HCT116 (cell line): ENCODE measurements around the gene TTC23. TPM values are rescaled to one million over a fixed set of nuclear protein-coding genes. Genes with fewer than 3 reads are reported as not detected.

Experiments
- ATAC-seq: fragments of 200-7000 bp; cut with Tn5 transposase; 2 replicates; pipeline ENCODE4 v1.9.1; 2020; ENCODE audit warnings: mild to moderate bottlenecking, moderate library complexity
- BruUV-seq: library from RNA; stranded (reverse); fragments of 400-500 nt; replicated peaks from 2 replicates; lab custom pipeline; 2021; lab: Mats Ljungman, UMichigan
- CTCF ChIA-PET: fragments of 300-600 bp; sonication (Branson Sonifier 250); formaldehyde crosslinking; loops from one replicate; lab custom pipeline; 2021; ENCODE audit warnings: antibody characterized with exemption; lab: Charles Lee
- POLR2A ChIA-PET: fragments of 300-600, 350-600 bp; sonication (Branson Sonifier 250); formaldehyde crosslinking; loops from one replicate; lab custom pipeline; 2021; ENCODE audit warnings: antibody characterized with exemption; lab: Charles Lee
- RAD21 ChIA-PET, 2 experiments: fragments of 300-600 bp; sonication (Branson Sonifier 250); formaldehyde crosslinking; loops; one replicate each; lab custom pipeline; 2023; ENCODE audit warnings: low total read pairs in 2 of 2; ENCODE audit not compliant: uncharacterized antibody in 2 of 2, unreplicated experiment in 2 of 2, low non-redundant PET in 1 of 2; lab: Charles Lee
- DNase-seq: peaks from one replicate; pipeline ENCODE4 v3.0.0-alpha.2; 2010; ENCODE audit warnings: low read depth, low spot score
- H2AFZ ChIP-seq: fragments of 200-600 bp; shearing (Covaris generic), sonication (generic); 2 replicates; pipeline ENCODE4 v1.6.1; 2017; ENCODE audit warnings: low read depth, mixed run types, mixed read lengths, antibody characterized with exemption, low read length; ENCODE audit not compliant: poor library complexity, severe bottlenecking
- H3K27ac ChIP-seq: 2 replicates; pipeline ENCODE4 v1.5.1; 2012; ENCODE audit warnings: low read depth, low read length
- H3K27me3 ChIP-seq: fragments of 200-600 bp; sonication (generic); 2 replicates; pipeline ENCODE4 v1.6.1; 2016; ENCODE audit warnings: mixed run types, low read length, mixed read lengths; ENCODE audit not compliant: insufficient read depth
- H3K36me3 ChIP-seq, 2 experiments: fragments of 200-500 bp in 1 of 2; fragments of 200-600 bp in 1 of 2; sonication (Bioruptor generic) in 1 of 2; sonication (generic) in 1 of 2; 2 replicates each; pipeline versions ENCODE4 v1.5.1 to v1.6.1; 2014 to 2016; ENCODE audit warnings: low read length in 2 of 2, inconsistent platforms in 1 of 2, mixed read lengths in 1 of 2, mixed run types in 1 of 2; ENCODE audit not compliant: insufficient read depth in 2 of 2, control insufficient read depth in 1 of 2
- H3K4me1 ChIP-seq, 2 experiments: fragments of 200-600 bp in 1 of 2; sonication (generic) in 1 of 2; 2 replicates each; pipeline versions ENCODE4 v1.5.1 to v1.6.1; 2012 to 2017; ENCODE audit warnings: low read length in 2 of 2, inconsistent platforms in 1 of 2, mild to moderate bottlenecking in 1 of 2, mixed read lengths in 1 of 2, mixed run types in 1 of 2, moderate library complexity in 1 of 2; ENCODE audit not compliant: insufficient read depth in 2 of 2, control insufficient read depth in 1 of 2
- H3K4me2 ChIP-seq: fragments of 200-600 bp; sonication (generic); 2 replicates; pipeline ENCODE4 v1.6.1; 2017; ENCODE audit warnings: mixed run types, low read length, mixed read lengths
- H3K4me3 ChIP-seq, 2 experiments: fragments of 200-600 bp in 1 of 2; sonication (generic) in 1 of 2; replicated peaks in 1 of 2; 2 replicates each; pipeline ENCODE4 v1.5.1; 2011 to 2016; ENCODE audit warnings: low read length in 2 of 2, control low read depth in 1 of 2, low read depth in 1 of 2, mild to moderate bottlenecking in 1 of 2, mixed read lengths in 1 of 2, mixed run types in 1 of 2
- H3K79me2 ChIP-seq: fragments of 200-600 bp; sonication (generic); 2 replicates; pipeline ENCODE4 v1.6.1; 2017; ENCODE audit warnings: mild to moderate bottlenecking, mixed run types, low read length, moderate library complexity, mixed read lengths; ENCODE audit not compliant: insufficient read depth
- H3K9ac ChIP-seq: fragments of 200-600 bp; sonication (generic); 2 replicates; pipeline ENCODE4 v1.6.1; 2016; ENCODE audit warnings: low read length, mixed read lengths
- H3K9me2 ChIP-seq: fragments of 200-600 bp; sonication (generic), shearing (Covaris generic); 2 replicates; pipeline ENCODE4 v1.6.1; 2017; ENCODE audit warnings: mixed run types, mild to moderate bottlenecking, moderate library complexity; ENCODE audit not compliant: insufficient read depth
- H3K9me3 ChIP-seq, 2 experiments: fragments of 200-500 bp in 1 of 2; fragments of 200-600 bp in 1 of 2; sonication (Bioruptor generic) in 1 of 2; sonication (generic) in 1 of 2; 2 replicates each; pipeline ENCODE4 v1.6.1; 2014 to 2017; ENCODE audit warnings: low read length in 2 of 2, mixed read lengths in 2 of 2, inconsistent platforms in 1 of 2, low read depth in 1 of 2, mild to moderate bottlenecking in 1 of 2, mixed run types in 1 of 2, moderate library complexity in 1 of 2; ENCODE audit not compliant: control insufficient read depth in 1 of 2, insufficient read depth in 1 of 2
- H4K20me1 ChIP-seq: fragments of 200-600 bp; sonication (generic), shearing (Covaris generic); 2 replicates; pipeline ENCODE4 v1.6.1; 2017; ENCODE audit warnings: mixed run types, mild to moderate bottlenecking, moderate library complexity; ENCODE audit not compliant: insufficient read depth
- CBX3 ChIP-seq: IDR thresholded peaks from 2 replicates; pipeline ENCODE4 v1.6.1; 2012; ENCODE audit warnings: low read depth
- CEBPB ChIP-seq: IDR thresholded peaks from 2 replicates; pipeline ENCODE4 v1.6.1; 2012; ENCODE audit warnings: low read depth
- EGR1 ChIP-seq: IDR thresholded peaks from 2 replicates; pipeline ENCODE4 v1.6.1; 2012; ENCODE audit warnings: low read depth
- ELF1 ChIP-seq: IDR thresholded peaks from 2 replicates; pipeline ENCODE4 v1.6.1; 2012; ENCODE audit warnings: low read depth, borderline replicate concordance
- EZH2 ChIP-seq: fragments of 200-600 bp; sonication (generic); IDR thresholded peaks from 2 replicates; pipeline ENCODE4 v1.6.1; 2017; ENCODE audit warnings: antibody characterized with exemption, mixed run types
- EZH2phosphoT487 ChIP-seq: fragments of 200-600 bp; IDR thresholded peaks from 2 replicates; pipeline ENCODE4 v1.6.1; 2018; ENCODE audit warnings: antibody characterized with exemption, borderline replicate concordance
- FOSL1 ChIP-seq: IDR thresholded peaks from 2 replicates; pipeline ENCODE4 v1.6.1; 2012; ENCODE audit warnings: low read depth
- MAX ChIP-seq: IDR thresholded peaks from 2 replicates; pipeline ENCODE4 v1.6.1; 2012
- POLR2A ChIP-seq: IDR thresholded peaks from 2 replicates; pipeline ENCODE4 v1.7.0; 2011; ENCODE audit warnings: borderline replicate concordance; ENCODE audit not compliant: insufficient read depth, insufficient read length; ENCODE audit errors: extremely low read depth
- POLR2AphosphoS5 ChIP-seq: IDR thresholded peaks from 2 replicates; pipeline ENCODE4 v1.6.1; 2011; ENCODE audit warnings: mild to moderate bottlenecking, low read depth, low read length, moderate library complexity
- RAD21 ChIP-seq: IDR thresholded peaks from 2 replicates; pipeline ENCODE4 v1.6.1; 2012; ENCODE audit warnings: low read depth, mild to moderate bottlenecking
- SIN3A ChIP-seq: IDR thresholded peaks from 2 replicates; pipeline ENCODE4 v1.6.1; 2012; ENCODE audit warnings: low read depth
- SP1 ChIP-seq: IDR thresholded peaks from 2 replicates; pipeline ENCODE4 v1.6.1; 2012; ENCODE audit warnings: low read depth
- SRF ChIP-seq: IDR thresholded peaks from 2 replicates; pipeline ENCODE4 v1.6.1; 2012; ENCODE audit warnings: low read depth
- TCF7L2 ChIP-seq: IDR thresholded peaks from 2 replicates; pipeline ENCODE4 v1.7.0; 2011; ENCODE audit warnings: borderline replicate concordance, inconsistent platforms; ENCODE audit not compliant: insufficient read depth, insufficient read length; ENCODE audit errors: extremely low read depth
- ZFX ChIP-seq: fragments of 450-650 bp; IDR thresholded peaks from 2 replicates; pipeline ENCODE4 v1.6.1; 2017
- ZNF274 ChIP-seq: fragments of 200-500 bp; sonication (Bioruptor generic); IDR thresholded peaks from 2 replicates; pipeline ENCODE4 v1.6.1; 2014; ENCODE audit warnings: mild to moderate bottlenecking, low read depth, low read length, inconsistent platforms
- intact Hi-C: fragments of 100-400 bp; cut with micrococcal nuclease; formaldehyde crosslinking; loops from 2 replicates; pipeline ENCODE4 v1.10.0; 2022
- total RNA-seq: library from RNA; stranded (reverse); gene quantifications from one replicate; pipeline ENCODE4 v1.2.1, GENCODE V29; 2021; ENCODE audit not compliant: unreplicated experiment
- TF ChIP-seq, protein P1 (sequence below): IDR thresholded peaks from 2 replicates; pipeline ENCODE4 v1.6.1; 2012
- TF ChIP-seq, protein P2 (sequence below), 3 experiments: fragments of 200-600 bp in 1 of 3; sonication (generic) in 1 of 3; IDR thresholded peaks in 2 of 3; conservative IDR thresholded peaks in 1 of 3; 2 replicates each; pipeline ENCODE4 v1.5.1; 2012 to 2017; ENCODE audit warnings: low read depth in 2 of 3, low read length in 2 of 3, antibody characterized with exemption in 1 of 3, borderline replicate concordance in 1 of 3, control low read depth in 1 of 3, mild to moderate bottlenecking in 1 of 3, mixed read lengths in 1 of 3, mixed run types in 1 of 3, moderate library complexity in 1 of 3; ENCODE audit not compliant: insufficient read depth in 1 of 3
- TF ChIP-seq, protein P3 (sequence below): IDR thresholded peaks from 2 replicates; pipeline ENCODE4 v1.6.1; 2012; ENCODE audit warnings: low read depth

TTC23 gene
- total RNA-seq, 1 experiment from 2014 or later, result 10.2 TPM

GRCh38 chr15:99291643-99292042 is 42.3 kb upstream of the TTC23 start (continued):
- no peak for TF ChIP-seq SP1
- TF ChIP-seq POLR2A, result no peak
- TF ChIP-seq ZNF274, result no peak
- TF ChIP-seq FOSL1, result no peak
- no peak for TF ChIP-seq SRF
- no peak for TF ChIP-seq RAD21
- TF ChIP-seq POLR2AphosphoS5, result no peak
- no peak for TF ChIP-seq CBX3
- no peak for TF ChIP-seq ELF1
- no peak for TF ChIP-seq ZFX
- TF ChIP-seq, protein P1, sequence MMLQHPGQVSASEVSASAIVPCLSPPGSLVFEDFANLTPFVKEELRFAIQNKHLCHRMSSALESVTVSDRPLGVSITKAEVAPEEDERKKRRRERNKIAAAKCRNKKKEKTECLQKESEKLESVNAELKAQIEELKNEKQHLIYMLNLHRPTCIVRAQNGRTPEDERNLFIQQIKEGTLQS, result no peak
- TF ChIP-seq MAX, result no peak

- RAD21 ChIA-PET, result no interaction called here
- Histone ChIP-seq H3K4me1 (no peaks in the 10 kb centered on the region), H3K36me3 (no peaks in the 10 kb centered on the region), H3K9me2 (no peaks in the 10 kb centered on the region), H3K9me3 (no peaks in the 10 kb centered on the region), H3K9ac (no peak overlapping the region), H3K27me3 (no peaks in the 10 kb centered on the region), H3K4me3 (no peak overlapping the region), H3K27ac (no peak overlapping the region), H2AFZ (no peak overlapping the region), H3K79me2 (no peaks in the 10 kb centered on the region; the same call in 1 of the 2 replicates), H3K4me2 (no peak overlapping the region), H4K20me1 (no peaks in the 10 kb centered on the region)
- DNase-seq, result no peak
- intact Hi-C loops, result no loop called here
- no TSS peak for BruUV-seq
- CTCF ChIA-PET, result interaction anchor here (1.9 to 2.0 kb wide), 2 partner anchors 420 to 473 kb away, joined by 7 to 11 read pairs; no protein-coding TSS in a partner anchor
- no peak for ATAC-seq
- POLR2A ChIA-PET, result no interaction called here
- no peak for TF ChIP-seq EZH2phosphoT487
- TF ChIP-seq EZH2, result no peak
- TF ChIP-seq RAD21, result no peak
- TF ChIP-seq EGR1, result no peak
- TF ChIP-seq ZNF274, result no peak
- TF ChIP-seq CEBPB, result no peak
- no peak for TF ChIP-seq POLR2AphosphoS5
- TF ChIP-seq, protein P1, result no peak
- TF ChIP-seq, protein P2, sequence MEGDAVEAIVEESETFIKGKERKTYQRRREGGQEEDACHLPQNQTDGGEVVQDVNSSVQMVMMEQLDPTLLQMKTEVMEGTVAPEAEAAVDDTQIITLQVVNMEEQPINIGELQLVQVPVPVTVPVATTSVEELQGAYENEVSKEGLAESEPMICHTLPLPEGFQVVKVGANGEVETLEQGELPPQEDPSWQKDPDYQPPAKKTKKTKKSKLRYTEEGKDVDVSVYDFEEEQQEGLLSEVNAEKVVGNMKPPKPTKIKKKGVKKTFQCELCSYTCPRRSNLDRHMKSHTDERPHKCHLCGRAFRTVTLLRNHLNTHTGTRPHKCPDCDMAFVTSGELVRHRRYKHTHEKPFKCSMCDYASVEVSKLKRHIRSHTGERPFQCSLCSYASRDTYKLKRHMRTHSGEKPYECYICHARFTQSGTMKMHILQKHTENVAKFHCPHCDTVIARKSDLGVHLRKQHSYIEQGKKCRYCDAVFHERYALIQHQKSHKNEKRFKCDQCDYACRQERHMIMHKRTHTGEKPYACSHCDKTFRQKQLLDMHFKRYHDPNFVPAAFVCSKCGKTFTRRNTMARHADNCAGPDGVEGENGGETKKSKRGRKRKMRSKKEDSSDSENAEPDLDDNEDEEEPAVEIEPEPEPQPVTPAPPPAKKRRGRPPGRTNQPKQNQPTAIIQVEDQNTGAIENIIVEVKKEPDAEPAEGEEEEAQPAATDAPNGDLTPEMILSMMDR (IDR thresholded peaks at IDR 0.05 in 2 of 3, conservative IDR thresholded peaks at IDR 0.05 in 1 of 3; ENCODE audit: borderline replicate concordance in 1 of 3, insufficient read depth in 1 of 3, low read depth in 2 of 3, low read length in 2 of 3), result no peak
- TF ChIP-seq, protein P3, sequence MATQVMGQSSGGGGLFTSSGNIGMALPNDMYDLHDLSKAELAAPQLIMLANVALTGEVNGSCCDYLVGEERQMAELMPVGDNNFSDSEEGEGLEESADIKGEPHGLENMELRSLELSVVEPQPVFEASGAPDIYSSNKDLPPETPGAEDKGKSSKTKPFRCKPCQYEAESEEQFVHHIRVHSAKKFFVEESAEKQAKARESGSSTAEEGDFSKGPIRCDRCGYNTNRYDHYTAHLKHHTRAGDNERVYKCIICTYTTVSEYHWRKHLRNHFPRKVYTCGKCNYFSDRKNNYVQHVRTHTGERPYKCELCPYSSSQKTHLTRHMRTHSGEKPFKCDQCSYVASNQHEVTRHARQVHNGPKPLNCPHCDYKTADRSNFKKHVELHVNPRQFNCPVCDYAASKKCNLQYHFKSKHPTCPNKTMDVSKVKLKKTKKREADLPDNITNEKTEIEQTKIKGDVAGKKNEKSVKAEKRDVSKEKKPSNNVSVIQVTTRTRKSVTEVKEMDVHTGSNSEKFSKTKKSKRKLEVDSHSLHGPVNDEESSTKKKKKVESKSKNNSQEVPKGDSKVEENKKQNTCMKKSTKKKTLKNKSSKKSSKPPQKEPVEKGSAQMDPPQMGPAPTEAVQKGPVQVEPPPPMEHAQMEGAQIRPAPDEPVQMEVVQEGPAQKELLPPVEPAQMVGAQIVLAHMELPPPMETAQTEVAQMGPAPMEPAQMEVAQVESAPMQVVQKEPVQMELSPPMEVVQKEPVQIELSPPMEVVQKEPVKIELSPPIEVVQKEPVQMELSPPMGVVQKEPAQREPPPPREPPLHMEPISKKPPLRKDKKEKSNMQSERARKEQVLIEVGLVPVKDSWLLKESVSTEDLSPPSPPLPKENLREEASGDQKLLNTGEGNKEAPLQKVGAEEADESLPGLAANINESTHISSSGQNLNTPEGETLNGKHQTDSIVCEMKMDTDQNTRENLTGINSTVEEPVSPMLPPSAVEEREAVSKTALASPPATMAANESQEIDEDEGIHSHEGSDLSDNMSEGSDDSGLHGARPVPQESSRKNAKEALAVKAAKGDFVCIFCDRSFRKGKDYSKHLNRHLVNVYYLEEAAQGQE, result no peak
- TF ChIP-seq MAX, result no peak
- TF ChIP-seq SRF, result no peak
- no peak for TF ChIP-seq ELF1
- no peak for TF ChIP-seq SIN3A
- no peak for TF ChIP-seq TCF7L2
- no peak for TF ChIP-seq SP1
These were observed 34.3 kb upstream of the TTC23 start for GRCh38 chr15:99283717-99284116.
